Trophoblast cell (in vitro differentiated cells and primary cell): Measurements from ENCODE around the gene GALNT3.

ENCODE experiments used
- DNase-seq, 2 donors: peaks; one replicate each; pipeline ENCODE4 v3.0.0-alpha.2; 2016
- H2AFZ ChIP-seq: 2 replicates; pipeline ENCODE4 v1.6.1; 2013; ENCODE audit warnings: low read length, moderate library complexity, mild to moderate bottlenecking; ENCODE audit not compliant: insufficient read depth, poor library complexity
- H2AK5ac ChIP-seq: 2 replicates; pipeline ENCODE4 v1.6.1; 2013; ENCODE audit warnings: mild to moderate bottlenecking, low read length
- H2BK120ac ChIP-seq: 2 replicates; pipeline ENCODE4 v1.6.1; 2013; ENCODE audit warnings: low read length, mild to moderate bottlenecking, moderate library complexity; ENCODE audit not compliant: insufficient read depth, poor library complexity
- H2BK12ac ChIP-seq: 2 replicates; pipeline ENCODE4 v1.6.1; 2013; ENCODE audit warnings: mild to moderate bottlenecking, low read length, moderate library complexity
- H2BK5ac ChIP-seq: 2 replicates; pipeline ENCODE4 v1.6.1; 2013; ENCODE audit warnings: low read length, low read depth, moderate library complexity, mild to moderate bottlenecking; ENCODE audit not compliant: poor library complexity
- H3K14ac ChIP-seq: 2 replicates; pipeline ENCODE4 v1.6.1; 2013; ENCODE audit warnings: mild to moderate bottlenecking, low read length
- H3K18ac ChIP-seq: 2 replicates; pipeline ENCODE4 v1.6.1; 2013; ENCODE audit warnings: mild to moderate bottlenecking, low read length
- H3K23ac ChIP-seq: 2 replicates; pipeline ENCODE4 v1.6.1; 2013; ENCODE audit warnings: low read length
- H3K27ac ChIP-seq: 2 replicates; pipeline ENCODE4 v1.5.1; 2013; ENCODE audit warnings: low read depth, mild to moderate bottlenecking, inconsistent platforms, low read length, moderate library complexity
- H3K27me3 ChIP-seq: 2 replicates; pipeline ENCODE4 v1.6.1; 2013; ENCODE audit warnings: inconsistent platforms, mild to moderate bottlenecking, low read length, moderate library complexity; ENCODE audit not compliant: insufficient read depth
- H3K36me3 ChIP-seq, 2 experiments: 1 replicate in 1 of 2; 2 replicates in 1 of 2; pipeline ENCODE4 v1.6.1; 2013; ENCODE audit warnings: low read length in 2 of 2, mild to moderate bottlenecking in 2 of 2, moderate library complexity in 1 of 2; ENCODE audit not compliant: insufficient read depth in 2 of 2, control insufficient read depth in 1 of 2
- H3K4ac ChIP-seq: 2 replicates; pipeline ENCODE4 v1.6.1; 2013; ENCODE audit warnings: low read depth, mild to moderate bottlenecking, low read length, moderate library complexity
- H3K4me1 ChIP-seq, 2 experiments: 1 replicate in 1 of 2; 2 replicates in 1 of 2; pipeline ENCODE4 v1.6.1; 2013; ENCODE audit warnings: low read length in 2 of 2, mild to moderate bottlenecking in 2 of 2, moderate library complexity in 1 of 2; ENCODE audit not compliant: insufficient read depth in 2 of 2, control insufficient read depth in 1 of 2
- H3K4me2 ChIP-seq: 2 replicates; pipeline ENCODE4 v1.6.1; 2013; ENCODE audit warnings: inconsistent platforms, mild to moderate bottlenecking, low read length, moderate library complexity
- H3K4me3 ChIP-seq: 2 replicates; pipeline ENCODE4 v1.5.1; 2013; ENCODE audit warnings: mild to moderate bottlenecking, low read depth, low read length, inconsistent platforms
- H3K79me1 ChIP-seq: one replicate; pipeline ENCODE4 v1.6.1; 2013; ENCODE audit warnings: low read length
- H3K79me2 ChIP-seq: 2 replicates; pipeline ENCODE4 v1.6.1; 2013; ENCODE audit warnings: low read length, mild to moderate bottlenecking; ENCODE audit not compliant: control insufficient read depth, insufficient read depth, poor library complexity
- H3K9ac ChIP-seq: 2 replicates; pipeline ENCODE4 v1.6.1; 2013; ENCODE audit warnings: mild to moderate bottlenecking, low read length
- H3K9me3 ChIP-seq: 2 replicates; pipeline ENCODE4 v1.6.1; 2013; ENCODE audit warnings: low read depth, mild to moderate bottlenecking, control low read depth, inconsistent platforms, low read length; ENCODE audit not compliant: insufficient read depth
- H4K12ac ChIP-seq: 2 replicates; pipeline ENCODE4 v1.6.1; 2013; ENCODE audit warnings: low read depth, mild to moderate bottlenecking, low read length, moderate library complexity
- H4K8ac ChIP-seq: 2 replicates; pipeline ENCODE4 v1.6.1; 2013; ENCODE audit warnings: low read depth, mild to moderate bottlenecking, low read length, moderate library complexity
- H4K91ac ChIP-seq: one replicate; pipeline ENCODE4 v1.6.1; 2013; ENCODE audit warnings: low read depth, mild to moderate bottlenecking, low read length, moderate library complexity
- whole genome bisulfite sequencing: extraction: QIAGEN DNeasy Blood & Tissue Kit; methylation state at CpG from one replicate; pipeline ENCODE4 v1.1.7; 2013; ENCODE audit warnings: missing lambda C conversion rate; ENCODE audit not compliant: insufficient read length, insufficient coverage; ENCODE audit errors: extremely low coverage; 5-methylcytosine and 5-hydroxymethylcytosine counted together

Gene GALNT3

DNA sequence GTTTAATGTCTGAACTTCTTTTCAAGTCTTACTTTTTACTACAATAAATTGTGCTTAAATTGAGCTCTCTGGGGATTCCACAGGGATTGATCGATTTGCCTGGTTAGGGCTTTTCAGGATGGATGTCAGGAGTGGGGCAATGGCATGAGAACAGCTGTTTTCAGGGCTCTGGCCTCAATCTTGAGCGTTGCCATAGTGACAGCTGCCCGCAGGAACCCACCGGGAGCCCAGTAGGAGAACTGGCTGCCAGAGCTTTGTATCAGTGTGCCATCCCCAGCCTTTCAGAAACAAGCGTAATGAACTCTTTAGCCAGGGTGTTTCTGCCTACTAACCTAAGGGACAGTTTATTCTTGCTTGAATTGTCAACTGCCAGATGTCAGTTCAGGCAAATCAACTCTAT lies 93.5 kb downstream of the GALNT3 start:
- Histone ChIP-seq H2BK120ac (no peak overlapping the region), H3K23ac (no peak overlapping the region), H3K4me1 (no peaks in the 10 kb centered on the region), H3K36me3 (no peaks in the 10 kb centered on the region), H3K4me3 (no peak overlapping the region), H2AK5ac (no peak overlapping the region), H4K91ac (no peak overlapping the region), H3K27me3 (no peaks in the 10 kb centered on the region), H3K27ac (no peak overlapping the region), H3K9me3 (no peaks in the 10 kb centered on the region), H2BK5ac (no peak overlapping the region), H2AFZ (no peak overlapping the region), H2BK12ac (no peak overlapping the region), H4K8ac (no peak overlapping the region), H3K4me2 (no peak overlapping the region), H3K4ac (no peak overlapping the region), H3K18ac (no peak overlapping the region), H3K79me1 (no peaks in the 10 kb centered on the region), H3K79me2 (no peaks in the 10 kb centered on the region), H3K14ac (no peak overlapping the region), H4K12ac (no peak overlapping the region), H3K9ac (no peak overlapping the region)
- no peak for DNase-seq
- no CpG with 5 or more reads among the region's 5 CpGs for WGBS

DNA sequence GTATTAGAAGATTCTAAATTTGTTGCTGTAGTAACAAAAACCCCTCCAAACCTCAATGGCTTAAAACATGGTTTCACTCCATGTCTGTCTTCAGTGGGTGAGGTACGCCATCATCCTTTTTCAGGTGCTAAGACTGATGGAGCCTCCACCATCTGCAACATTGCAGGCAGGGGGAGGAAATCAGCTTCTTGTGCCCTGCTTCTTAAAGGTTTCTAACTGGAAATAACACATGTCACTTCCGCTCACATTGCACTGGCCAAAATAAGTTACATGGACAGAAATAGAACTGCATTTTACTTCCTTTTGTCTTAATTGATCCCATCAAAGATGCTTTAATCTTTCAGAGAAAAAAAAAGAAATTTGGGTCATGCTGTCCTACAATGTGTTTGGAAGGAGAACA lies 94.1 kb downstream of the GALNT3 start:
- Histone ChIP-seq H3K9me3 (no peaks in the 10 kb centered on the region), H2AK5ac (no peak overlapping the region), H4K12ac (no peak overlapping the region), H3K14ac (no peak overlapping the region), H2BK120ac (no peak overlapping the region), H3K18ac (no peak overlapping the region), H3K4ac (no peak overlapping the region), H3K36me3 (no peaks in the 10 kb centered on the region), H2BK5ac (no peak overlapping the region), H3K27ac (no peak overlapping the region), H3K9ac (no peak overlapping the region), H3K79me1 (no peaks in the 10 kb centered on the region), H3K79me2 (no peaks in the 10 kb centered on the region), H2BK12ac (no peak overlapping the region), H3K27me3 (no peaks in the 10 kb centered on the region), H3K4me1 (no peaks in the 10 kb centered on the region), H4K8ac (no peak overlapping the region), H2AFZ (no peak overlapping the region), H3K23ac (no peak overlapping the region), H3K4me3 (no peak overlapping the region), H4K91ac (no peak overlapping the region), H3K4me2 (no peak overlapping the region)
- DNase-seq: no peak
- no CpG with 5 or more reads among the region's 2 CpGs for WGBS

DNA sequence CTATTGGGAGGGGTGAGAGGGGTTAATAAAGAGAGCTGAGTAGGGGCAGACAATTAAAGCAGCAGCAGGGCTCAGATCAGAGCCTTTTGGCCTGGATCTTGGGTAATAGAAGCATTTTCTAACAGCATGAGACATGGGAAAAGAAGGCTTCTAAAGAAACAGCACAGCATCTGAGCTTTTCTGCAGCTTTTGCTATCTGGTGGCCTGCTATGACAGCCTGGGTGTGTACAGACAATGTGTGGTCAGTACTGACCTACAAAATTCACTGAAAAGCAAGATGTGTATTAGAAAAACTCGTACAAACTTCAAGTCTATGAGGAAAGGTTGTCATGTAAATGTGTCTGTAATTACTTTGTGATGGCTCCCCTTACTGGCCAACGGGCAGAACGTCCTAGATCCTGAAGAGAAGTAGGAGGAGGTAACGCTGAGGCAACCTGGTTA lies 95.6 kb downstream of the GALNT3 start:
- Histone ChIP-seq H3K79me1 (no peaks in the 10 kb centered on the region), H2AFZ (no peak overlapping the region), H2BK5ac (no peak overlapping the region), H3K4me3 (no peak overlapping the region), H4K8ac (no peak overlapping the region), H4K91ac (no peak overlapping the region), H3K23ac (no peak overlapping the region), H3K9ac (peak overlapping the region; percentile 78), H4K12ac (no peak overlapping the region), H2AK5ac (no peak overlapping the region), H3K18ac (no peak overlapping the region), H3K9me3 (no peaks in the 10 kb centered on the region), H3K4ac (no peak overlapping the region), H2BK12ac (no peak overlapping the region), H2BK120ac (no peak overlapping the region), H3K14ac (no peak overlapping the region), H3K36me3 (no peaks in the 10 kb centered on the region), H3K79me2 (no peaks in the 10 kb centered on the region), H3K27me3 (no peaks in the 10 kb centered on the region), H3K27ac (no peak overlapping the region), H3K4me2 (no peak overlapping the region), H3K4me1 (no peaks in the 10 kb centered on the region)
- DNase-seq: peak; percentile 6 to 57
- WGBS: no CpG with 5 or more reads among the region's 4 CpGs

DNA sequence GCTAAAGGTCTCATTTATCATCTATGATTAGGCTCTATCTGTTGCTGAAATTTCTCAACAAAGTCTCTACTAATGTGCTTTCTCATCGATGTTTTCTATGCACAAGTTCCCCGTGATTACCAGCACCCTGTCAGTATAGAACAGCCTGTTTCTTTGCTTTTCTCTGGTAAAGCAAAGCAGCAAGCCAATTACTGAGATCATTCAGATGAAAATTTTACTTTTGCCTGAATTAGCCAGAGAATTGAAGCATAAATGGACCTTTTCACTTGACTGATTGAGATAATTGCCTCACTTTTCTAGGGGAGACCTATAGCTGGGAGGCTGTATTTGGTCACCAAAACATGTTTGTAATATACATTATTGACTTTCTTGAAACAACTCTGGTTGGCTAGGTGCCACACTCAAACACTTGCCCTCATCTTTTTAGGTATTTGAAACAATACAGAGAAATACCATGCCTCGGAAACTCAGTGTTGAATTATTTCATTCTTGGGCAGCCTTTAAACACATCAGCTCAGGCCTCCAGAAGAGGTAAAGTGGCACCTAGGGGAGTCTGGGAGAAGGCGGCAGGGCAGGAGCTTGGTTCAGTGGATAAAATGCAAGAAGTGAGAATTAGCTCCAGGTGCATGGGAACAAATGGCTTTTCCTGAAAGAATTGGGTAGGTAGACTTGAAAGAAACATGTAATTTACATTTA lies 96.2 kb downstream of the GALNT3 start:
- H3K79me2 ChIP-seq: no peaks in the 10 kb centered on the region

More for the DNA sequence above, 96.2 kb downstream of the GALNT3 start:
- Histone ChIP-seq H2BK12ac (no peak overlapping the region), H3K27me3 (no peaks in the 10 kb centered on the region), H3K4me3 (no peak overlapping the region), H3K4me1 (no peaks in the 10 kb centered on the region), H3K4me2 (no peak overlapping the region), H3K18ac (no peak overlapping the region), H2BK5ac (no peak overlapping the region), H2AFZ (no peak overlapping the region), H3K9ac (no peak overlapping the region), H3K4ac (no peak overlapping the region), H2AK5ac (no peak overlapping the region), H3K9me3 (no peaks in the 10 kb centered on the region), H3K79me1 (no peaks in the 10 kb centered on the region), H3K36me3 (no peaks in the 10 kb centered on the region), H3K14ac (no peak overlapping the region), H4K91ac (no peak overlapping the region), H4K8ac (no peak overlapping the region), H2BK120ac (no peak overlapping the region), H3K27ac (no peak overlapping the region), H4K12ac (no peak overlapping the region), H3K23ac (no peak overlapping the region)
- WGBS: no CpG with 5 or more reads among the region's 4 CpGs
- DNase-seq: no peak
